ENCODE results near the gene SMIM27.
"Not testable (repeated sequence)": the region's sequence is repeated elsewhere in the genome, so short reads cannot be mapped to it uniquely, and the experiment has no call there.

The SMIM27 gene

DNA sequence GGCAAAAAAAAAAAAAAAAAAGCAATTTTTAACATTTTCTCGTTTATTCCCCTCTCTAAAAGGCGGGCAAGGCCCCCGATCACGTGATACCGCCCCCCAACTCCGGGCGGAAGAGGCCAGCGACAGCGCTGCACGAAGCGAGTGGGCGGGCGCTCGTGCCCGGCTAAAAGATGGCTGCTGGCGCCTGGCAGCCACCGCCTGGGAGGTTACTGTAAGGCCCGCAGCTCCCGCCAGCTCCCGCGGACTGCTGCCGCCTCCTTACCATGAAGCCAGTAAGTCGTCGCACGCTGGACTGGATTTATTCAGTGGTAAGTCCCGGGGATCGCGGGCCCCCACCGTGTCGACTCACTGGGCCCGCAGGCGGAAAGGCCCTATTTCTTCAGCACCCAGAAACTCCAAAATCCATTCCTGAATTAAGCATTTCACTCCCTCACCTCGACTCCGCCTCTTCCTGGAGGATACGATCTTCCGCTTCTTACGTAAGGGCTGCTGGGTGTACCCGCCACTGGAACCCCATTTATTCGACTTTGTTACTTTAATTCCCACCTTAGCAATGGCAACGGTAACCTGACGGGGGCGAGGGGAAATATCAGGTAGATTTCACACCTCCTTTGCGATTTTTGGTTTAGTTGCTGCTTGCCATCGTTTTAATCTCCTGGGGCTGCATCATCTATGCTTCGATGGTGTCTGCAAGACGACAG lies at the start of gene SMIM27, which contains the start of gene TOPORS:
Gene SMIM27, plus strand, starts transcription at position 156 of the 701 bp plus-strand sequence. Its CDS starts 108 bp downstream, at position 264.
Gene TOPORS, minus strand, starts transcription at position 415 of the 701 bp plus-strand sequence. Its CDS starts 150 bp downstream, at position 265.
- peak; percentile 95 for DNase-seq (ENCODE audit: low read depth)

GRCh38 chr9:32502464-32502863 lies 49.7 kb upstream of the SMIM27 start:
- DNase-seq (ENCODE audit: low read depth): peak; percentile 94

- no peak for DNase-seq (ENCODE audit: low read depth)
Observed at GRCh38 chr9:32503008-32503407, 49.1 kb upstream of the SMIM27 start.

- DNase-seq (ENCODE audit: low read depth): no peak
Observed at GRCh38 chr9:32508728-32509127, 43.4 kb upstream of the SMIM27 start.

- no peak for DNase-seq (ENCODE audit: low read depth)
Observed at GRCh38 chr9:32516241-32516640, 35.9 kb upstream of the SMIM27 start.

GRCh38 chr9:32518276-32518675 lies 33.9 kb upstream of the SMIM27 start:
- DNase-seq (ENCODE audit: low read depth): no peak

DNA sequence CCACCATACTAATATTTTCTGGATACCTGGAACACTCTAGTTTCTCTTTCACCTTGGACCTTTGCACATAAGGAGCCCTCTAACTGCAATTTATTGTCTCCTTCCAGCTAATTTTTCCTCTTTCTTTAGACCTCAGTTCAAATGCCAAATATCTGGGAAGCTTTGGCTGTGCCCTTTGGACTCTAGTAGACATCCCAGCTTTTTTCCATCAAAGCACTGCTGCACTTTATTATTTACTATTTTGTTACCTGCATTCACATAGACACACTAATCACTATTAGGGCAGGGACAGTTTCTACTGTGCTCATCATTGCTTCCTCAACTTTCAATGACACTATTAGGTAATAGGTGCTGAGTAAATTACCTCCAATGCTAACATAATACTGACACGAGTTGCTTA lies 28.2 kb upstream of the SMIM27 start:
- DNase-seq (ENCODE audit: low read depth): no peak

- not testable (repeated sequence) for DNase-seq (ENCODE audit: low read depth)
Observed at GRCh38 chr9:32524558-32524891, 27.6 kb upstream of the SMIM27 start.

GRCh38 chr9:32524892-32525708 lies 27.0 kb upstream of the SMIM27 start:
- peak; percentile 24 for DNase-seq (ENCODE audit: low read depth)

- DNase-seq (ENCODE audit: low read depth): no peak
Observed at GRCh38 chr9:32525709-32526030, 26.5 kb upstream of the SMIM27 start.

DNA sequence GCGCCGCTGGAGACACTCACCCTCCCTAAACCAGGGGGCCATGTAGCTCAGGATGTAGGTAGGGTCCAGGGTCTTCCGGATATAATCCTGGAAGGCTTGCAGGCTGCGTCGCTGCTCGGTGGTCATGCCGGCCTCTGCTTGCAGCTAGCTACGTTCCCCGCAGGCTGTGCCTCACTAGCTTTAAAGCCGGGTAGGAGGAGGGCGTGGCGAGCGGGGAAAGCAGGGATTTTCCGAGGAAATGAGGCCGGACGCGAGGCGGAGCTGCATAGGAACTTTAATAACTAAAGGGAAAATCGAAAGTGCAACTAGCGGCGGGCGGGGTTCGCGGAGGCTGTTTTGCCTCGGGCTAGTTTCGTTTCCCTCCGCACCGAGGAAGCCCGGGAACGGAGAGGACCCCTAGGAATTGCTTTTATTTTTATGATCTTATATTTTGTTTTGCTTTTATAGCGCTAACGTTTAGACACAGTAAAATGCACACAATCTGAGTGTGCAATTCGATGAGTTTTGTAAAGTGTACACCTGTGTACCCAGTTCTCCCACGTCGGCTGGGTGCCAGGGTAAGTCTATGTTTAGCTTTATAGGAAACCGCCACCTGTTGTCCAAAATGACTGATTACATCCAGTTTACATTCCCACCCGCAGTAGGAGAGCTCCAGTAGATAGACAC lies 26.0 kb upstream of the SMIM27 start, which contains the start of gene RIGI:
Gene RIGI, minus strand, starts transcription at position 156 of the 666 bp plus-strand sequence. Its CDS starts 30 bp downstream, at position 126.
- peak; percentile 94 for DNase-seq (ENCODE audit: low read depth)

DNA sequence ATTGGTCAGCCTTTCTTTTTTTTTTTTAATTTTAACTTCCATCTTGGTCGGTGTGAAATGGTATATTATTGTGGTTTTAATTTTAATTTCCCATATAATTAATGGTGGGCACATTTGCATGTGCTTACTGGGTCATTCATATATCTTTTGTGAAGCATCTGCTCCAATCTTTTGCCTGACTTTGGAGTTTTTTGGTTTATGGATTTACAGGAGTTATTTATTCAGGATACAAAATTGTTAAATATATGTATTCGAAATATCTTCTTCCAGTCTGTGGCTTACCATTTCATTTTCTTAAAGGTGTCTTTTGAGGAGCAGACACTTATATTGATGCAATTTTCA lies 25.4 kb upstream of the SMIM27 start:
- DNase-seq (ENCODE audit: low read depth): no peak

DNA sequence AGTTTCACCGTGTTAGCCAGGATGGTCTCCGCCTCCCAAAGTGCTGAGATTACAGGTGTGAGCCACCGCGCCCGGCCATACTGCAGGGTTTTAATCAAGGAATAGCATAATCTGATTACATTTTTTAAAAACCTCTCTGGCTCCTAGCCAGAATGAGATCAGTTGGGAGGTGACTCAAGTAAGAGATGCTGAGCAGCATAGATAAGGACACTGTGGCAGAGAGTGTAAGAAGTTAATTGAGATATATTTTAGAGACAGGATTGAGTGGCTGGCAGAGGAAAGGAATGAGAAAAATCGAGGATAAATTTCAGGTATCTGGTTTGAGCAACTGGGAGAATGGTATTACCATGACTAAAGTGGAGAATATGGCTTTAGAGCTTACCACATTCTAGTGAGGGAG lies 18.8 kb upstream of the SMIM27 start:
- DNase-seq (ENCODE audit: low read depth): peak; percentile 20

- DNase-seq (ENCODE audit: low read depth): no peak
Observed at GRCh38 chr9:32533816-32534215, 18.3 kb upstream of the SMIM27 start.

GRCh38 chr9:32543047-32543446 lies 9.1 kb upstream of the SMIM27 start:
- DNase-seq (ENCODE audit: low read depth): no peak

DNA sequence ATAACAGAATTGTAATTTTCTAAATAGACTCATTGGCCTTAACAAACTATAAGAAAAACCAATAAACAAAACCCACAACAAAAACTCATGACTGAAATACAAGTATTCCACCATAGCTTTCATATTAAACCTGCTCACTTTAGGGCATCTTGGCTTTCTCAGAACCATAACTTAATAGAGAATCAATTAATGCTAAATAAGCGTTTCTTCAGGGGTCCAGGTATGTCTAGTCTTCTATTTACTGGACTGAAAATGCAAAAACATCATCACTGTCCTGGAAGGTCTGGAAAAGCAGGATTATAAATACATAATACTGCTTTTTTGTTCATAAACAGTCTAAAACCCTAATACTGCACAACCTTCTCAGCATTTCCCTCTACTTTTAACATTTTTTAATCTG lies 6.2 kb upstream of the SMIM27 start:
- DNase-seq (ENCODE audit: low read depth): no peak

- DNase-seq (ENCODE audit: low read depth): not testable (repeated sequence)
Observed at GRCh38 chr9:32548213-32548612, 3.9 kb upstream of the SMIM27 start.

DNA sequence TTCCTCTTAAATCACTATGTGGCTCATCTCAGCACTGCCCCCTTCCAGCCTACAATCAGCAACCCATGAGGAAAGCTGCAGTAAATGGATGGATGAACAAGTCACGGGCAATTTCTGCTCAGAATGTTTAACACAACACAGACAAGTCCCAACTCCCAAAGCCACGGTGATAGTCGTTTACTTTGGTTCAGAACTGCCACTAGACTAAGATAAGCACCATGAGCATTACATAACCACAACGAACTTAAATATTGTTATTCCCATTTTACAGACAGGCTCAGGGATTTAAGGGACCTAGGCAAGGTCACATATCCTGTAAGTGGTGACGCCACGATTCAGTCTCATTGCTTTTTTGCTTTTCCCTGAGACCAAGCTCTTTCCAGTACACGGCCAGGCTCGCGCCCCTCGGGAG lies 2.0 kb upstream of the SMIM27 start:
- peak; percentile 60 for DNase-seq (ENCODE audit: low read depth)

GRCh38 chr9:32550562-32551275 lies 1.4 kb upstream of the SMIM27 start:
- DNase-seq (ENCODE audit: low read depth): peak; percentile 92

GRCh38 chr9:32551276-32552051 lies 663 bp upstream of the SMIM27 start:
- DNase-seq (ENCODE audit: low read depth): peak; percentile 32

DNA sequence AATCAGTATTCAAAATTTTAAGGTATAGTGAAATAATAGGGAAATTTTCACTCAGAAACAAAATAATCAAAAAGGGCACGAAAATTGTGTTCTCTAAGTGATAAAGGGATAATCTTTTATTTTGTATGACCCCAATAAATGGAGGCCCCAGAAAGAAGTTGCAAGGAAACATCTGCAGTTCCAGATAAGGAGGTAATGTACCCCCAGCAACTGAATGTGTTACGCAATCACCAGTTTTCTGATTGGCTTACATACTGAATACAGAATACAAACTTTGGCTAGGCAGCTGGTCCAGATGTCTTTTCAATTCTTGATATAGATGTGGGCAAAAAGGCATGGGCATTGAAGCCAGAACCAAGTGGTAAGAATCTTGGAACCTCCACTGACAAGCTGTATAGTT lies 2.0 kb downstream of the SMIM27 start:
- DNase-seq (ENCODE audit: low read depth): peak; percentile 35

All from iris pigment epithelial cell (primary cell).